Smooth muscle cell (in vitro differentiated cells): ENCODE results near the gene C2orf72. TPM values are rescaled to one million over a fixed set of nuclear protein-coding genes. Genes with fewer than 3 reads are reported as not detected.

Experiments used
- DNase-seq: peaks from one replicate; lab custom pipeline; 2025; ENCODE audit not compliant: unreplicated experiment; lab: John Stamatoyannopoulos, UW
- H2AFZ ChIP-seq: fragments of 200-600 bp; sonication (generic); 2 replicates; pipeline ENCODE4 v1.6.0; 2016; ENCODE audit warnings: antibody characterized with exemption, low read depth, mild to moderate bottlenecking
- H3F3A ChIP-seq: fragments of 200-600 bp; sonication (generic); 2 replicates; pipeline ENCODE4 v1.6.0; 2017; ENCODE audit warnings: antibody characterized with exemption, low read depth
- H3K27ac ChIP-seq: fragments of 200-600 bp; sonication (generic); 2 replicates; pipeline ENCODE4 v1.5.1; 2016; ENCODE audit warnings: low read depth, mild to moderate bottlenecking
- H3K27me3 ChIP-seq: fragments of 200-600 bp; sonication (generic); 2 replicates; pipeline ENCODE4 v1.6.1; 2016; ENCODE audit warnings: low read depth, mild to moderate bottlenecking
- H3K36me3 ChIP-seq: fragments of 200-600 bp; sonication (generic); 2 replicates; pipeline ENCODE4 v1.5.1; 2016; ENCODE audit warnings: low read depth
- H3K4me1 ChIP-seq: fragments of 200-600 bp; sonication (generic); 2 replicates; pipeline ENCODE4 v1.5.1; 2016; ENCODE audit warnings: low read depth
- H3K4me2 ChIP-seq: fragments of 200-600 bp; sonication (generic); 2 replicates; pipeline ENCODE4 v1.6.0; 2016; ENCODE audit warnings: mild to moderate bottlenecking
- H3K4me3 ChIP-seq: fragments of 200-600 bp; sonication (generic); 2 replicates; pipeline ENCODE4 v1.5.1; 2016; ENCODE audit warnings: mild to moderate bottlenecking
- H3K79me2 ChIP-seq: fragments of 200-600 bp; sonication (generic); 2 replicates; pipeline ENCODE4 v1.6.0; 2016; ENCODE audit warnings: low read depth, mild to moderate bottlenecking
- H3K9ac ChIP-seq: fragments of 200-600 bp; sonication (generic); 2 replicates; pipeline ENCODE4 v1.6.0; 2016; ENCODE audit warnings: low read depth
- H3K9me3 ChIP-seq: fragments of 200-600 bp; sonication (generic); replicated peaks from 2 replicates; pipeline ENCODE4 v1.5.1; 2016; ENCODE audit warnings: low read depth
- H4K20me1 ChIP-seq: fragments of 200-600 bp; sonication (generic); 2 replicates; pipeline ENCODE4 v1.6.0; 2016; ENCODE audit warnings: low read depth
- CTCF ChIP-seq: fragments of 200-600 bp; sonication (generic); IDR thresholded peaks from 2 replicates; pipeline ENCODE4 v1.5.1; 2017; ENCODE audit warnings: borderline replicate concordance, mild to moderate bottlenecking, antibody characterized with exemption; ENCODE audit not compliant: insufficient read depth, poor library complexity, severe bottlenecking
- WGBS: methylation state at CpG from one replicate; pipeline ENCODE4 v1.1.7; 2016; ENCODE audit warnings: low lambda C conversion rate; 5-methylcytosine and 5-hydroxymethylcytosine counted together
- polyA plus RNA-seq: library from polyadenylated mRNA; unstranded; fragments of >200 nt; fragmentation: Nextera tagmentation; extraction: Ambion mirVana; gene quantifications from 2 replicates; pipeline ENCODE4 v1.2.1, GENCODE V29; 2016
- total RNA-seq: library from RNA; depleted of rRNA; stranded (reverse); fragments of >200 nt; gene quantifications from 2 replicates; pipeline ENCODE4 v1.2.3, GENCODE V29; 2014

The C2orf72 gene
- total and polyA plus RNA-seq, 2 experiments from 2014 or later: 0.48 to 1.2 TPM

GRCh38 chr2:231012463-231012862 is 24.9 kb upstream of the C2orf72 start:
- Histone ChIP-seq H3K4me3 (no peak overlapping the region), H3K27me3 (peaks cover 12% of the 10 kb centered on the region), H3K4me1 (peaks cover 3% of the 10 kb centered on the region), H3K9ac (no peak overlapping the region), H3K79me2 (no peaks in the 10 kb centered on the region), H2AFZ (no peak overlapping the region), H3K9me3 (no peaks in the 10 kb centered on the region), H4K20me1 (no peaks in the 10 kb centered on the region), H3K27ac (no peak overlapping the region), H3K36me3 (no peaks in the 10 kb centered on the region), H3F3A (no peaks in the 10 kb centered on the region), H3K4me2 (no peak overlapping the region)
- no peak for TF ChIP-seq CTCF
- no peak for DNase-seq
- WGBS: 89% methylated on average over 3 of the region's 3 CpGs

- Histone ChIP-seq H3K9me3 (no peaks in the 10 kb centered on the region), H3K9ac (no peak overlapping the region), H3K36me3 (no peaks in the 10 kb centered on the region), H3K4me3 (no peak overlapping the region), H2AFZ (no peak overlapping the region), H3K27me3 (peaks cover 12% of the 10 kb centered on the region), H3K27ac (no peak overlapping the region), H3K79me2 (no peaks in the 10 kb centered on the region), H4K20me1 (no peaks in the 10 kb centered on the region), H3K4me2 (no peak overlapping the region), H3F3A (no peaks in the 10 kb centered on the region), H3K4me1 (no peaks in the 10 kb centered on the region)
- WGBS: 25% methylated on average over 3 of the region's 3 CpGs
- TF ChIP-seq CTCF: no peak
- DNase-seq: no peak
These were observed 23.5 kb upstream of the C2orf72 start for GRCh38 chr2:231013820-231014219.

DNA sequence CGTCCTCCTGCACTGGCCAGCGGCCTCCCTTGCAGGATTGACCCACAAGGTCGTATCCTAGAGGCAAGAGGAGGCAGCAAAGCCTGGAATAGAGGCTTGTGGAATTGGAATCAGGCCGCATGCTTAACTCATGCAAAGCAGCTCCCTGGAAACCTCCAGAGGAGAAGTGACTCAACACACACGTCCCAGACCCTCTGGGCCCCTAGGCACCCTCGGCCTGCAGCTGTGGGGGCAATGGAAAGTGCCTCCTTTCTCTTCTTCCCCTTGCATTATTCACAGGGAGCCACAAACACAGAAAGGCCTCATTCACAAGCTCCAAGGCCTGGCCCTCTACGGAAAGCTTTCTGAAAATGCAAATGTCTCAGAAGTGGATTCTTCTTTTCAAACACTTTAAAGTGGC is 21.8 kb upstream of the C2orf72 start:
- H3K4me1 ChIP-seq: no peaks in the 10 kb centered on the region
- no peak overlapping the region for H3K27ac ChIP-seq
- no peak overlapping the region for H3K4me2 ChIP-seq
- TF ChIP-seq CTCF: no peak
- 57% methylated on average over 7 of the region's 7 CpGs for WGBS
- H3K27me3 ChIP-seq: peaks cover 9% of the 10 kb centered on the region
- H4K20me1 ChIP-seq: no peaks in the 10 kb centered on the region
- H3K9me3 ChIP-seq: no peaks in the 10 kb centered on the region
- no peaks in the 10 kb centered on the region for H3K36me3 ChIP-seq
- H3K4me3 ChIP-seq: no peak overlapping the region
- no peak for DNase-seq
- no peaks in the 10 kb centered on the region for H3K79me2 ChIP-seq
- H2AFZ ChIP-seq: no peak overlapping the region
- no peaks in the 10 kb centered on the region for H3F3A ChIP-seq
- no peak overlapping the region for H3K9ac ChIP-seq

DNA sequence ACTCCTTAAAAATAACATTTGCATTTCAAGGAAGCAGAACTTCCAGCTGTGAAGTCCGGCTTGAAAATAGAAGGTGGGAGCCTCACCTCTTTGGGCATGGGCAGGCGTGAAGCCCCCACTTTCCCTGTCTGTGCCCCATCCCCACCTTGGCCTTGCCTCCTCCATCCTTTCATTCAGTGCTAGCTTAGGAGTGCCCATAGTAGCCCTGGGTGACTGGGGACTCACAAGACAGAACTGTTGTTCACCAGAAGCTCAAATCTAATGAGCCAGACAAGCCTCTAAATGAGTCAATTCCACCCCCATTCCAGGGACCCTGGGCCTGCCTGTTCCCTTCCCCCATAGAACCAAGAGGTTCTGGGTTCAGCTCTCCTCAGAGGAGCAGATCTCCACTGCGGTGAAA is 21.4 kb upstream of the C2orf72 start:
- Histone ChIP-seq H3F3A (no peaks in the 10 kb centered on the region), H3K4me3 (no peak overlapping the region), H3K36me3 (no peaks in the 10 kb centered on the region), H3K27ac (no peak overlapping the region), H3K27me3 (peaks cover 9% of the 10 kb centered on the region), H3K79me2 (no peaks in the 10 kb centered on the region), H3K9ac (no peak overlapping the region), H3K4me1 (no peaks in the 10 kb centered on the region), H3K4me2 (no peak overlapping the region), H2AFZ (no peak overlapping the region), H3K9me3 (no peaks in the 10 kb centered on the region), H4K20me1 (no peaks in the 10 kb centered on the region)
- DNase-seq: no peak
- TF ChIP-seq CTCF: no peak
- 88% methylated on average over 3 of the region's 3 CpGs for WGBS
